SU-DHL-6 (cell line): ENCODE measurements around the gene SUCO.

Experiments used
- H2AFZ ChIP-seq: fragments of 200-600 bp; sonication (generic); 2 replicates; pipeline ENCODE4 v1.6.1; 2014; ENCODE audit warnings: low read depth, mild to moderate bottlenecking, moderate library complexity, mixed read lengths, antibody characterized with exemption, low read length; ENCODE audit not compliant: severe bottlenecking
- H3F3A ChIP-seq: fragments of 200-600 bp; shearing (Covaris generic); 2 replicates; pipeline ENCODE4 v1.6.0; 2016; ENCODE audit warnings: antibody characterized with exemption, mild to moderate bottlenecking; ENCODE audit not compliant: insufficient read depth
- H3K27ac ChIP-seq: fragments of 200-600 bp; sonication (generic); 2 replicates; pipeline ENCODE4 v1.5.1; 2016; ENCODE audit warnings: low read depth, mild to moderate bottlenecking, low read length, moderate library complexity, mixed read lengths
- H3K27me3 ChIP-seq: fragments of 200-600 bp; sonication (generic), shearing (Covaris generic); 2 replicates; pipeline ENCODE4 v1.6.0; 2014; ENCODE audit warnings: mild to moderate bottlenecking, low read length
- H3K36me3 ChIP-seq: fragments of 200-600 bp; sonication (generic); 2 replicates; pipeline ENCODE4 v1.6.1; 2014; ENCODE audit warnings: mild to moderate bottlenecking, low read length, mixed read lengths
- H3K4me2 ChIP-seq: fragments of 300-600, 200-600 bp; shearing (Covaris generic), sonication (generic); 2 replicates; pipeline ENCODE4 v1.6.0; 2014; ENCODE audit warnings: low read length, low read depth, mild to moderate bottlenecking; ENCODE audit not compliant: poor library complexity, severe bottlenecking
- H3K4me3 ChIP-seq: fragments of 200-600 bp; sonication (generic); 2 replicates; pipeline ENCODE4 v1.5.1; 2014; ENCODE audit warnings: antibody characterized with exemption, low read length, mild to moderate bottlenecking, mixed read lengths; ENCODE audit not compliant: insufficient read depth, poor library complexity, severe bottlenecking
- H3K79me2 ChIP-seq: fragments of 200-600 bp; sonication (generic); 2 replicates; pipeline ENCODE4 v1.6.1; 2014; ENCODE audit warnings: mild to moderate bottlenecking, low read length, moderate library complexity; ENCODE audit not compliant: insufficient read depth
- H3K9ac ChIP-seq: fragments of 200-600 bp; sonication (generic); 2 replicates; pipeline ENCODE4 v1.7.0; 2014; ENCODE audit warnings: mild to moderate bottlenecking, low read length
- H3K9me2 ChIP-seq: fragments of 200-600 bp; sonication (generic); replicated peaks from 2 replicates; pipeline ENCODE4 v1.6.1; 2014; ENCODE audit warnings: low read length; ENCODE audit not compliant: insufficient read depth
- H3K9me3 ChIP-seq: fragments of 200-600 bp; sonication (generic); 2 replicates; pipeline ENCODE4 v1.6.1; 2014; ENCODE audit warnings: low read length, mixed read lengths; ENCODE audit not compliant: insufficient read depth
- H4K20me1 ChIP-seq: fragments of 200-600 bp; sonication (generic); 2 replicates; pipeline ENCODE4 v1.6.1; 2014; ENCODE audit warnings: low read depth, mild to moderate bottlenecking, antibody characterized with exemption, low read length, moderate library complexity, mixed read lengths
- EZH2phosphoT487 ChIP-seq: fragments of 200-600 bp; sonication (generic), shearing (Covaris generic); conservative IDR thresholded peaks from 2 replicates; pipeline ENCODE4 v1.6.1; 2018; ENCODE audit warnings: mild to moderate bottlenecking, antibody characterized with exemption, low read length, moderate library complexity, mixed read lengths
- TF ChIP-seq, protein P1 (sequence below): fragments of 200-600 bp; sonication (generic); IDR thresholded peaks from one replicate; pipeline ENCODE4 v1.5.1; 2017; ENCODE audit warnings: antibody characterized with exemption, mild to moderate bottlenecking, low read length, moderate library complexity; ENCODE audit not compliant: insufficient read depth, poor library complexity, severe bottlenecking

Gene SUCO

DNA sequence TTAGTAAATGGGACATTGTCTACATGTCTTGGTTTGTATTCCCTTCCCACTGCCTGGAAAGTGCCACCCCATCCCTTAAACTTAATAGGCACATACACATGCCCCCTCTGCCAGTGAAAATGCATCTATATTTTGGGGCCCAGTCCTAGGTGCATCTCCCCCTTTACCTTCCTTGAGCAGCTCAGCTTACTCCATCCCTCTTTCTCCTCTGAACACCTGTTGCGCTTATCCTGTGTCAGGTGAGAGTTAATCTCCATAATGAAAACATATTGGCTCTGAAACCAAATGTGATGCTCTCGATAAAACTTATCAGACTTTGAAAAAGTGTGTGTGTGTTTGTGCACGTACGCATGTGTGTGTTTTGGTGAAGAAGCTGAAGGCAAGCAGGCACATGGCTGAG lies 15.4 kb upstream of the SUCO start:
- H3K27me3 ChIP-seq: no peaks in the 10 kb centered on the region
- no peaks in the 10 kb centered on the region for H3F3A ChIP-seq
- H3K9ac ChIP-seq: no peak overlapping the region
- H3K4me2 ChIP-seq: no peak overlapping the region
- TF ChIP-seq EZH2phosphoT487: no peak
- TF ChIP-seq, protein P1, sequence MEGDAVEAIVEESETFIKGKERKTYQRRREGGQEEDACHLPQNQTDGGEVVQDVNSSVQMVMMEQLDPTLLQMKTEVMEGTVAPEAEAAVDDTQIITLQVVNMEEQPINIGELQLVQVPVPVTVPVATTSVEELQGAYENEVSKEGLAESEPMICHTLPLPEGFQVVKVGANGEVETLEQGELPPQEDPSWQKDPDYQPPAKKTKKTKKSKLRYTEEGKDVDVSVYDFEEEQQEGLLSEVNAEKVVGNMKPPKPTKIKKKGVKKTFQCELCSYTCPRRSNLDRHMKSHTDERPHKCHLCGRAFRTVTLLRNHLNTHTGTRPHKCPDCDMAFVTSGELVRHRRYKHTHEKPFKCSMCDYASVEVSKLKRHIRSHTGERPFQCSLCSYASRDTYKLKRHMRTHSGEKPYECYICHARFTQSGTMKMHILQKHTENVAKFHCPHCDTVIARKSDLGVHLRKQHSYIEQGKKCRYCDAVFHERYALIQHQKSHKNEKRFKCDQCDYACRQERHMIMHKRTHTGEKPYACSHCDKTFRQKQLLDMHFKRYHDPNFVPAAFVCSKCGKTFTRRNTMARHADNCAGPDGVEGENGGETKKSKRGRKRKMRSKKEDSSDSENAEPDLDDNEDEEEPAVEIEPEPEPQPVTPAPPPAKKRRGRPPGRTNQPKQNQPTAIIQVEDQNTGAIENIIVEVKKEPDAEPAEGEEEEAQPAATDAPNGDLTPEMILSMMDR: no peak
- no peak overlapping the region for H3K4me3 ChIP-seq
- no peaks in the 10 kb centered on the region for H3K9me2 ChIP-seq
- no peak overlapping the region for H3K27ac ChIP-seq
- H3K9me3 ChIP-seq: no peaks in the 10 kb centered on the region
- H2AFZ ChIP-seq: no peak overlapping the region
- no peaks in the 10 kb centered on the region for H4K20me1 ChIP-seq
- no peaks in the 10 kb centered on the region for H3K36me3 ChIP-seq
- no peaks in the 10 kb centered on the region for H3K79me2 ChIP-seq

DNA sequence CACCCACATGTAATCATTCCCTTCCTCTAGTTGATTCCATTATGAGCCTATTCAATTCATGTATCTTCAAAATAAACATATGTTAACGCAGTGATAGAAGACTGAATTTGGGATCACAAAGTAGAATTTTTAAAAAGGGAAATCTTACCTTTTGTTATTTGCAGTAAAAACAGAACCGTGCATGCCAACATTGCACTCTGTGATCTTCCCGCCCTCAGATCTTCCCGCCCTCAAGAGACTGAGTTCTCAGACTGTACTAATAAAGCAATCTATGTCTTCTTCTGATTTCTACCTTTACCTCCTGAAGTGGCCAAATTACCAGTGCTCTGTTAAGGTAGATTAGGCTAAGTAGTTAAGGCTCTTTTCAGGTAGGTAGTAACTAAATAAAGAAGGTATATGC lies 3.6 kb upstream of the SUCO start:
- H3F3A ChIP-seq: no peaks in the 10 kb centered on the region
- no peak overlapping the region for H3K4me2 ChIP-seq
- TF ChIP-seq, protein P1: no peak
- no peak for TF ChIP-seq EZH2phosphoT487
- H3K36me3 ChIP-seq: peaks cover 1% of the 10 kb centered on the region; the same call in 1 of the 2 replicates
- H4K20me1 ChIP-seq: peaks cover 3% of the 10 kb centered on the region; the same call in 1 of the 2 replicates
- no peak overlapping the region for H3K4me3 ChIP-seq
- H3K27ac ChIP-seq: no peak overlapping the region
- H3K27me3 ChIP-seq: no peaks in the 10 kb centered on the region
- no peaks in the 10 kb centered on the region for H3K9me3 ChIP-seq
- no peak overlapping the region for H3K9ac ChIP-seq
- no peaks in the 10 kb centered on the region for H3K9me2 ChIP-seq
- peaks cover 10% of the 10 kb centered on the region for H3K79me2 ChIP-seq
- no peak overlapping the region for H2AFZ ChIP-seq

DNA sequence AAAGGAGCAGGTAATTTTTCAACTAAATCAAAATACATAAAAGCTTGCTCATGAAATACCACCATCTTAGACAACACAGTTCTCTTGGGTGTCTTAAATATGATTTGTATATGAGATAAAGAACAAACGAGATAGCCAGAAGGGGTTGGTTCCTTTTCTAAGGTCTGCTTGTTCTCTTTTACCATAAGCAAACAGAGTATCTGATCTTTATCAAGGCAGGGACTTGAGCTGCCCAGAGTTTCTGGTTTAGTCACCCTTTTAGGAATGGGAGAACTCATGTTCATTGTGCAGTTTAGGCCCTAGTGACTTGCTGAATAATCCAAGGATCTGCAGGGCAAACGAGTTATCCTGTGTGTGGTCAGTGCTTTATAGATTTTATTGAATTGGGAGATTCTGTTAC lies 3.0 kb upstream of the SUCO start:
- H3K9me3 ChIP-seq: no peaks in the 10 kb centered on the region
- no peaks in the 10 kb centered on the region for H3F3A ChIP-seq
- no peak overlapping the region for H3K4me2 ChIP-seq
- peaks cover 17% of the 10 kb centered on the region for H3K79me2 ChIP-seq
- no peak overlapping the region for H3K27ac ChIP-seq
- no peak overlapping the region for H3K9ac ChIP-seq
- no peak for TF ChIP-seq EZH2phosphoT487
- TF ChIP-seq, protein P1: no peak
- H3K36me3 ChIP-seq: peaks cover 8% of the 10 kb centered on the region; the same call in 1 of the 2 replicates
- H4K20me1 ChIP-seq: peaks cover 10% of the 10 kb centered on the region
- H3K9me2 ChIP-seq: no peaks in the 10 kb centered on the region
- H3K4me3 ChIP-seq: no peak overlapping the region
- H2AFZ ChIP-seq: no peak overlapping the region
- H3K27me3 ChIP-seq: no peaks in the 10 kb centered on the region
